ENCODE results near the gene CD96. TPM values are rescaled to one million over a fixed set of nuclear protein-coding genes. Genes with fewer than 3 reads are reported as not detected.

The CD96 gene
- total and polyA plus RNA-seq, 7 experiments from 2014 or later: 142 to 309 (median 205) TPM

DNA sequence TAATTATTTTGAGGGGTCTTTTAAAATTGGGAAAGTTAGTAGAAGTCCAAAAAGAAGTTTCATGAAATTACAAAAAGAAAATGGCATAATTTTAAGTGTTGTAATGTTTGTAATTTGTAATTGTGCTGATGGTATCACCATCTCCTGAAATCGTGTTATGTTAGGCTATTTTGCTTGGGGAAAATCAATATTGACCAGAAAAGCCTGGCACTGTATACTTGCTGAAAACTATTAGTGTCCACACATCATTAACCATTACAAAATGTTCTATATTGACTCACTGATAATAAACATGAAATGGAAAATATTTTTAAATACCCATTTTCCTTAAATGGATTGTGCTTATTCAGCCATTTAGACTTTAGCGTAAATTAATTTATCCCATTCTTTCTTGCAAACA is 93.4 kb downstream of the CD96 start:
- H3K4me3 Mint-ChIP-seq: no peak overlapping the region
- Histone ChIP-seq H3K4me1 (ENCODE audit: control insufficient read depth in 2 of 2, insufficient read depth in 2 of 2, low read length in 2 of 2) (no peaks in the 10 kb centered on the region), H3K36me3 (ENCODE audit: control insufficient read depth in 2 of 3, insufficient read depth in 3 of 3, low read length in 3 of 3) (peaks cover 7 to 43% (median 7%) of the 10 kb centered on the region in 3 experiments), H3K4me3 (ENCODE audit: low read length) (no peak overlapping the region), H3K27ac (ENCODE audit: low read depth, low read length) (no peak overlapping the region), H3K9me3 (ENCODE audit: control insufficient read depth in 2 of 3, low read length in 3 of 3) (no peaks in the 10 kb centered on the region), H3K27me3 (ENCODE audit: control insufficient read depth in 2 of 2, insufficient read depth in 2 of 2, low read length in 2 of 2) (no peaks in the 10 kb centered on the region)
- intact Hi-C loops (cut with micrococcal nuclease): no loop called here
- peaks cover 22 to 89% (median 71%) of the 10 kb centered on the region in 5 donors for H3K36me3 Mint-ChIP-seq
- ATAC-seq (no peak), DNase-seq (no peak)
- H3K27ac Mint-ChIP-seq: peak overlapping the region in 1 of 9 donors; percentile 12
- CTCF ChIA-PET: no interaction called here
- H3K9me3 Mint-ChIP-seq: peaks cover 0 to 35% (median 3%) of the 10 kb centered on the region in 11 donors
- POLR2A ChIA-PET: no interaction called here
- no peaks in the 10 kb centered on the region for H3K27me3 Mint-ChIP-seq
- peaks cover 0 to 5% (median 0%) of the 10 kb centered on the region in 7 donors for H3K4me1 Mint-ChIP-seq

DNA sequence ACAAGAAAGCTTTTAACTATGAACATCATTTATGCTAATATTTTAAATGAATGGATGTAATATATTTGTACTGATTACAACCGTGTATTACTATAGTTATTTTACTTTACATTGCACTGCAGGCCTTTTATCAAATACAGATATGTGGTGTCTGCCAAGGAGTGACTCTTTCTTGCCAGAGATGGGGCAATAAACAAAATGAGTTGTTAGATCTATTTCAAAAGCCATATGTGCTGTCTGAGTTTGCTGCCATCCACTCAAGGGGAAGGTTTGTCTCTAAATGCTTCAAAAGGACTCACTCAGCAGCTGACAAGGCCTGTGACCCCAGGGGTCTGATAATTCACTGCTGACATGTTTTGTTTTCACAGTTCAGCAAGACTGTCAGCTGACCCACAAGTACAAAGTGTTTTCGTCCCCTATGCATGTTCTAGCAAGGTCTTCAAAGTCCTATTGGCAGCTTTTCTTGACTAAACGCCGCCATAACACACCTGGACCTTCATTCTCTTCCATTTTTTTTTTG is 94.4 kb downstream of the CD96 start:
- peak overlapping the region in 1 of 9 donors; percentile 23 for H3K27ac Mint-ChIP-seq

DNA sequence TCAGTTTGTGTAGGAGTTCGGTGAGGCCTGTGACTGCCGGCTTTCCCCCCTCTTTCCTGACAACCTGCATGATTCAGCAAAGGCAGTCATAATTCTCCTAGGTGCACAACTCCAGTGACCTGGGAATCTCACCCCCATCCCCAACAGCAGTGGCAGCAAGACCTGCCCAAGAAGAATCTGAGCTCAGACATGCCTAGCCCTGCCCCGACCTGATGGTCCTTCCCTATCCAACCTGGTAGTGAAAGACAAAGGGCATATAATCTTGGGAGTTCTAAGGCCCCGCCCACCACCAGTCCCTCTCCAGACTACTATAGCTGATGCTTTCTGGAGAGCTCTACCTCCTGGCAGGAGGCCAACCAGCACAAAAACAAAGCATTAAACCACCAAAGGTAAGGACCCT is 97.3 kb downstream of the CD96 start:
- ChIA-PET CTCF (no interaction called here), POLR2A (no interaction called here)
- peaks cover 3 to 49% (median 12%) of the 10 kb centered on the region in 11 donors for H3K9me3 Mint-ChIP-seq
- peaks cover 0 to 9% (median 4%) of the 10 kb centered on the region in 7 donors for H3K4me1 Mint-ChIP-seq
- ATAC-seq (no peak), DNase-seq (no peak)
- intact Hi-C loops (cut with micrococcal nuclease): no loop called here
- H3K27me3 ChIP-seq (ENCODE audit: control insufficient read depth in 2 of 2, insufficient read depth in 2 of 2, low read length in 2 of 2): no peaks in the 10 kb centered on the region
- H3K36me3 Mint-ChIP-seq: peaks cover 36 to 85% (median 74%) of the 10 kb centered on the region in 5 donors
- H3K36me3 ChIP-seq (ENCODE audit: control insufficient read depth in 2 of 3, insufficient read depth in 3 of 3, low read length in 3 of 3): peaks cover 7 to 43% (median 7%) of the 10 kb centered on the region in 3 experiments
- H3K27ac Mint-ChIP-seq: no peak overlapping the region
- H3K4me1 ChIP-seq (ENCODE audit: control insufficient read depth in 2 of 2, insufficient read depth in 2 of 2, low read length in 2 of 2): no peaks in the 10 kb centered on the region
- no peak overlapping the region for H3K4me3 ChIP-seq (ENCODE audit: low read length)
- H3K27ac ChIP-seq (ENCODE audit: low read depth, low read length): no peak overlapping the region
- no peak overlapping the region for H3K4me3 Mint-ChIP-seq
- H3K9me3 ChIP-seq (ENCODE audit: control insufficient read depth in 2 of 3, low read length in 3 of 3): no peaks in the 10 kb centered on the region
- no peaks in the 10 kb centered on the region for H3K27me3 Mint-ChIP-seq

More for the DNA sequence above, 94.4 kb downstream of the CD96 start:
- ATAC-seq (no peak), DNase-seq (no peak)
- Mint-ChIP-seq H3K9me3 (peaks cover 0 to 37% (median 6%) of the 10 kb centered on the region in 11 donors), H3K4me3 (no peak overlapping the region), H3K4me1 (peaks cover 0 to 4% (median 0%) of the 10 kb centered on the region in 7 donors), H3K27me3 (no peaks in the 10 kb centered on the region), H3K36me3 (peaks cover 22 to 86% (median 77%) of the 10 kb centered on the region in 5 donors)
- POLR2A ChIA-PET: no interaction called here
- no peaks in the 10 kb centered on the region for H3K4me1 ChIP-seq (ENCODE audit: control insufficient read depth in 2 of 2, insufficient read depth in 2 of 2, low read length in 2 of 2)
- no peak overlapping the region for H3K4me3 ChIP-seq (ENCODE audit: low read length)
- intact Hi-C loops (cut with micrococcal nuclease): loop anchor here in 1 of 2 donors (2.0 kb wide), 1 partner anchor 14 kb away; no protein-coding TSS in a partner anchor
- H3K27ac ChIP-seq (ENCODE audit: low read depth, low read length): no peak overlapping the region
- H3K36me3 ChIP-seq (ENCODE audit: control insufficient read depth in 2 of 3, insufficient read depth in 3 of 3, low read length in 3 of 3): peaks cover 7 to 43% (median 7%) of the 10 kb centered on the region in 3 experiments
- CTCF ChIA-PET: no interaction called here
- no peaks in the 10 kb centered on the region for H3K9me3 ChIP-seq (ENCODE audit: control insufficient read depth in 2 of 3, low read length in 3 of 3)
- no peaks in the 10 kb centered on the region for H3K27me3 ChIP-seq (ENCODE audit: control insufficient read depth in 2 of 2, insufficient read depth in 2 of 2, low read length in 2 of 2)

DNA sequence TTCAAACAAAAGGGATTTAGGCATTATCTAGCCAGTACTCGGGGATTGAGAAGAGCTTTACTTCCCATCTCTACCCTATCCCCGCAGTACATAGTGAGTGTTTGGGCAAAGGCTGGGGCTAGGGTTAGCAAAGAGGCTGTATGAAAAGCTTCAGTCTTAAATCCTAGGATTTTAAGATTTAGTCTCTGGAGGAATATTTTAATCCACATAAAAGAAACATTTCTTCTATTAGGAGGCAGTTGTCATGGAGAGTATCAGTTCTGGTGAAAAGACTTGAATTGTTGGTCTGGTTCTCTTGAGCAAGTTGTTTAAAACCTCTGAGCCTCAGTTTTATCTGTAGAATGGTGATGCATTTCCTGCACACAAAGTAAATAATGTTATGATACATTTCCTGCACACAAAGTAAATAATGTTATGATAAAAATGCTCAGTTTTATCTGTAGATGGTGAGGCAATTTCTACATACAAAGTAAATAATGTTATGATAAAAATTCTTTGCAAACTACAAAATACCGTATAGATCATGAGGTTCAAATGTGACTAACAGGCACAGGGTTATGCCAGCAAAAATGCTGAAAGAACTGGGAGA is 107.1 kb downstream of the CD96 start:
- no peaks in the 10 kb centered on the region for H3K4me1 ChIP-seq (ENCODE audit: control insufficient read depth in 2 of 2, insufficient read depth in 2 of 2, low read length in 2 of 2)
- H3K9me3 ChIP-seq (ENCODE audit: control insufficient read depth in 2 of 3, low read length in 3 of 3): no peaks in the 10 kb centered on the region
- ChIA-PET CTCF (no interaction called here), POLR2A (no interaction called here)
- peak overlapping the region; percentile 10 to 83 (median 40) for H3K27ac Mint-ChIP-seq
- no peaks in the 10 kb centered on the region for H3K27me3 Mint-ChIP-seq
- peak overlapping the region; percentile 35 for H3K27ac ChIP-seq (ENCODE audit: low read depth, low read length)
- no peak for DNase-seq
- intact Hi-C loops (cut with micrococcal nuclease): loop anchor here (2.0 to 5.0 kb wide), 2 partner anchors 18 to 37 kb away; no protein-coding TSS in a partner anchor
- peaks cover 0 to 15% (median 0%) of the 10 kb centered on the region in 11 donors for H3K9me3 Mint-ChIP-seq
- no peaks in the 10 kb centered on the region for H3K27me3 ChIP-seq (ENCODE audit: control insufficient read depth in 2 of 2, insufficient read depth in 2 of 2, low read length in 2 of 2)
- no peak for ATAC-seq
- H3K4me3 ChIP-seq (ENCODE audit: low read length): no peak overlapping the region
- H3K36me3 ChIP-seq (ENCODE audit: control insufficient read depth in 2 of 3, insufficient read depth in 3 of 3, low read length in 3 of 3): peaks cover 4 to 59% (median 29%) of the 10 kb centered on the region in 3 experiments
- no peak overlapping the region for H3K4me3 Mint-ChIP-seq
- peaks cover 37 to 99% (median 90%) of the 10 kb centered on the region in 5 donors for H3K36me3 Mint-ChIP-seq
- peaks cover 0 to 16% (median 0%) of the 10 kb centered on the region in 7 donors for H3K4me1 Mint-ChIP-seq

DNA sequence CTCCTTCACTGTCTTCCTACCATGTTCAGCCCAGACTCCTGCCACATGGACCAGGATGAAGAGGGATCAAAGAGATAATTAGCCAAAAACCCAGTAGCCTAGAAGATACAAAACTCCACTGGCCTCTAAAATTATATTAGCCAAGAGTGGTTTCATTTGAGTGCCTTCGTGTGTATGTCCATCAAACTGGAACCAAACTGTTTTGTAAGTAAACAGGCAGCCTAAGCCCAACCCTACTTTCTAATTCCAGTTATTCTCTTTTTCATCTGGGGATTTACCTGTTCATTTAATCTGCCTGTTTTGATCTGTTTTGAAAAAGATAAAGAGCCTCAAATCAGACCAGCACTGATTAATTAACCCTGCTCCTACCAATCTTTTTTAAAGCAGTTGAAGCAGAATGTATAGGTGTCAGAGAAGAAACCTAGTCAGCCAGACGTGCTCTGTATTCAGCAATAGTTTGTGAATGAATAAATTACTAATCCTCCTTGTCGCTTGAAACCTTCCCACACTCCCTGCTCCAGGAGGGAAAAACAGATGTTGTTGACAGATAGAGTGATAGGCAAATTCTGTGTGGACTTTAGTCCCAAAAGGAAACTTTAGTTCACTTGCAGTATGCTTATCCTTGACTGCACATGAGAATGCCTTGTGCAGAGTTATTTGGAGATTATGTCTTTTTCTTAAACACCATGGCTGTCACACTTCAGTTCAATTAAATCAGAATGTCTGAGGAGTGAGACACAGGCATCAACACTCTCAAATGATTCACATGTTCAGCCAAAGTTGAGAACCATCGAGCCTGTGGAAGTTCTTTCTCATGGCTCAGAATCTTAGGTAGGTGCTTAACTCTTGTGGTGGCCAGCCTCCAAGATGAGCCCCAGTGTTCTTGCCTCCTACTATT is 108.6 kb downstream of the CD96 start:
- H3K27ac ChIP-seq (ENCODE audit: low read depth, low read length): no peak overlapping the region
- Mint-ChIP-seq H3K4me3 (no peak overlapping the region), H3K36me3 (peaks cover 38 to 96% (median 86%) of the 10 kb centered on the region in 5 donors), H3K4me1 (peaks cover 0 to 16% (median 0%) of the 10 kb centered on the region in 7 donors), H3K27ac (peak overlapping the region in 2 of 9 donors; percentile 32 to 55), H3K9me3 (peaks cover 0 to 5% (median 0%) of the 10 kb centered on the region in 11 donors), H3K27me3 (no peaks in the 10 kb centered on the region)
- H3K4me3 ChIP-seq (ENCODE audit: low read length): no peak overlapping the region
- intact Hi-C loops (cut with micrococcal nuclease): loop anchor here in 1 of 2 donors (1.0 kb wide), 1 partner anchor 9 kb away; no protein-coding TSS in a partner anchor
- peaks cover 4 to 66% (median 29%) of the 10 kb centered on the region in 3 experiments for H3K36me3 ChIP-seq (ENCODE audit: control insufficient read depth in 2 of 3, insufficient read depth in 3 of 3, low read length in 3 of 3)
- ATAC-seq (no peak), DNase-seq (no peak)
- H3K9me3 ChIP-seq (ENCODE audit: control insufficient read depth in 2 of 3, low read length in 3 of 3): no peaks in the 10 kb centered on the region
- POLR2A ChIA-PET: no interaction called here
- H3K4me1 ChIP-seq (ENCODE audit: control insufficient read depth in 2 of 2, insufficient read depth in 2 of 2, low read length in 2 of 2): no peaks in the 10 kb centered on the region
- no peaks in the 10 kb centered on the region for H3K27me3 ChIP-seq (ENCODE audit: control insufficient read depth in 2 of 2, insufficient read depth in 2 of 2, low read length in 2 of 2)
- CTCF ChIA-PET: no interaction called here

DNA sequence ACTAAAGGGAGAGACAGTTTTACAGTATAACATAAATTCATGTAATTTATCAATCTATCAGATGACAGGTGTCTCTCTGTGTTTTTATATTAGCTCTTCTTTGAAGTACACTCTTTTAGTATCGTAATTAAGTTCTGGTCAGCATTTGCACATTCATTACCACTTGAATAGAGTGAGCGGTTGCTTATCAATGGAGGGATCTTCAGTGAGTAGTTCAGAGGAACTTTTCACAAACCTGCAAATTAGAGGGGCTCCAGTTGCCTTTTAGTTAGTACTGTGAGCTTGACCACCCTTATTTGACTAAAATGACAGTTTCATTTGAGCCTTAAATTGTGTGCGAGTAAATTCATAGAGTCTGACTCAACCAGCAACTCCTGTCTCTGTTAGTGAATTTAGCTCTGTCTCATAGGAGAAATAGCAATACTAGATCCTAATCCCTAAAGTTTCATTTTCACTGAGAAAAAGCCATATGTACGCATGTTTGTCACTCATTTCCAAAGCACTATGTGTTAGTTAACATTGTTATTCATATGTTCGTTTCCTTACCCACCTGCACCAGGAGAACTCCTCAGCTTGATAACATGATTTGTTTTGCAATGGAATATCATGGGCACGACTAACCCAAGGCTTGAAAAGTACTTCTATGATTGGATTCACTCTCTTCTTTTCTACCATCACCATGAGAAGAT is 110.6 kb downstream of the CD96 start:
- Histone ChIP-seq H3K9me3 (ENCODE audit: control insufficient read depth in 2 of 3, low read length in 3 of 3) (no peaks in the 10 kb centered on the region), H3K27ac (ENCODE audit: low read depth, low read length) (no peak overlapping the region), H3K27me3 (ENCODE audit: control insufficient read depth in 2 of 2, insufficient read depth in 2 of 2, low read length in 2 of 2) (no peaks in the 10 kb centered on the region), H3K36me3 (ENCODE audit: control insufficient read depth in 2 of 3, insufficient read depth in 3 of 3, low read length in 3 of 3) (peaks cover 4 to 63% (median 33%) of the 10 kb centered on the region in 3 experiments), H3K4me3 (ENCODE audit: low read length) (no peak overlapping the region), H3K4me1 (ENCODE audit: control insufficient read depth in 2 of 2, insufficient read depth in 2 of 2, low read length in 2 of 2) (no peaks in the 10 kb centered on the region)
- DNase-seq (no peak), ATAC-seq (no peak)
- no peaks in the 10 kb centered on the region for H3K27me3 Mint-ChIP-seq
- peaks cover 0 to 5% (median 0%) of the 10 kb centered on the region in 11 donors for H3K9me3 Mint-ChIP-seq
- H3K36me3 Mint-ChIP-seq: peaks cover 38 to 85% (median 75%) of the 10 kb centered on the region in 5 donors
- POLR2A ChIA-PET: no interaction called here
- H3K4me1 Mint-ChIP-seq: peaks cover 0 to 11% (median 0%) of the 10 kb centered on the region in 7 donors
- peak overlapping the region in 2 of 9 donors; percentile 17 to 54 for H3K27ac Mint-ChIP-seq
- CTCF ChIA-PET: no interaction called here
- H3K4me3 Mint-ChIP-seq: no peak overlapping the region
- intact Hi-C loops (cut with micrococcal nuclease): no loop called here

Data from naive thymus-derived CD4-positive, alpha-beta T cell (primary cell).